GM21825 (cell line): ENCODE results near the gene MTAP.
A peak's percentile ranks its signal among the peaks of the same experiment; 100 is the strongest.

Experiments
- ATAC-seq: cut with Tn5 transposase; IDR thresholded peaks from one replicate; pipeline ENCODE4 v1.9.1; 2021; ENCODE audit warnings: mild to moderate bottlenecking, moderate library complexity; ENCODE audit not compliant: unreplicated experiment

Gene MTAP

DNA sequence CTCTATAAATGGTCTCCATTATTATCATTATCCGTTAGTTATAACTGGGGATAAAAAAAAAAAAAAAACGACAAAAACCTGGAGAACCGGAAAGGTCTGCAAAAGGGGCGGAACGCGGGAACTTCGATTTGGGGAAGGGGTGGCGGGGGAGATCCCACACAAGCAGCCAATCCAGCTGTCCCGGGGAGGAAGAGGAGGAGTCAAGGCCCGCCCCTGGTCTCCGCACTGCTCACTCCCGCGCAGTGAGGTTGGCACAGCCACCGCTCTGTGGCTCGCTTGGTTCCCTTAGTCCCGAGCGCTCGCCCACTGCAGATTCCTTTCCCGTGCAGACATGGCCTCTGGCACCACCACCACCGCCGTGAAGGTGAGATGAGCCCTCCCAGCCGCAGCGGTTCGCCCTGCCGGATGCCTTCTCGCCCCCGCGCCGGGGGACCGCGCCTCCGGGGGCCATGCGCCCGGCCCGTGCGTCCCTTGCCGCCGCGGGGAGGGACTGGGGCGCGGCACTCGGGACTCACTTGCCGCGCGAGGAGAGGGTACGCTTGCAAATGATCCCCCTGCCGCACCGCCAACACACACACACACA is at the start of gene MTAP:
Gene MTAP (plus strand): TSS at position 219 of the 583 bp plus-strand sequence. CDS start 113 bp downstream, at position 332.
- peak; percentile 87 for ATAC-seq

DNA sequence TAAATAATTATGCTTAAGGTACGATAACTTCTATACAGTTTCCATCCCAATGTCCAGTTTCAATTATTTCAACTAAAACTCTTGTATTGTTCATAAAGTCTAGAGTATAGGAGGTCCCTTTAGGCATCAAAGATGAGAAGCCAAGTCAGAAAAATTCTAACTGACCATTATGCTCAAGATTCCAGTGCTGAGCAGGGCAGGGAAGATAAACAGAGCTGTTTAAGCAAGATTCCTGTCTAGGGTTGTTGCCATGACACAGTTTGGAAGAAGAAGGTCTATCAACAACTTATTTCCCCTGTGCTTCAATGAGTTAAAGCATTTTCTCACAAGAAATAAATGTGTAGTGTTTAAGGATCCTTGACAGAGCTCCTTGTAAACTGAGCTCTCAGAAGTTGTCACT is 48.9 kb upstream of the MTAP start:
- no peak for ATAC-seq

DNA sequence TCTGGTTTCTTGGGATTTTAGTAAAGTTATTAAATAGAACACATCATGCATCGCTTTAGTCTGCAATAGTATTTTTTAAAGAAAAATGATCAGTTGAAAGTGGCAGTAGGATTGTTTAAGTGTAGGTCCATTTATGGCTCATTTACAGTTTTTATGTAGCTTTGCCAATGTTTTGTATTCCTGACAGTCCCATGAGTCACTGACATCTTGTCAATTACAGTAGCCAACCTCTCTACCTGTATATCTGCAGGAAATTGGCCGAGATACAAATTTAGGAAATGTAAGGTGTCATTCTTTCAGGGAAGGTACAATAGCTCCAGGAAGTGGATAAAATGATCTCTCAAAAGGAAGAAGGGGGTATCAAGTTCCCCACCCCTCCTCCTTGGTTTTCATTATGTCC is 47.7 kb upstream of the MTAP start:
- no peak for ATAC-seq

DNA sequence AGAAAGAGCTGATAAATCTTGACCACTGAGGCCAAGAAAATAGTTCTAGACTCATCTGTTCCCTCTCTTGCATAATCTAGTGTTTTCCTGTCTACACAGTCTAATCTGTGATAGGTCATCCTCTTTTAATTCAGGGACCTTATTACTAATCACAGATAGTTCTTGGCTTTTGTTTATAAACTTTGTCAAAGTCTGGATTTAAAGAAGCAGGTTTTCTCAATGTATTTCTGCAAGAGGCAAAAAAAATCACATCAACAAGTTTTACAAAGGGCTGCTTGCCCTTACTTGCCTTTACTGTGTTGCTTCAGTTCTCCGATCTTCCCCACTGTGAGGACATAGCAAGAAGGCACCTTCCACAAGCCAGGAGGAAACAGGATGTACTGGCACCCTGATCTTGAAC is 43.9 kb upstream of the MTAP start:
- no peak for ATAC-seq

DNA sequence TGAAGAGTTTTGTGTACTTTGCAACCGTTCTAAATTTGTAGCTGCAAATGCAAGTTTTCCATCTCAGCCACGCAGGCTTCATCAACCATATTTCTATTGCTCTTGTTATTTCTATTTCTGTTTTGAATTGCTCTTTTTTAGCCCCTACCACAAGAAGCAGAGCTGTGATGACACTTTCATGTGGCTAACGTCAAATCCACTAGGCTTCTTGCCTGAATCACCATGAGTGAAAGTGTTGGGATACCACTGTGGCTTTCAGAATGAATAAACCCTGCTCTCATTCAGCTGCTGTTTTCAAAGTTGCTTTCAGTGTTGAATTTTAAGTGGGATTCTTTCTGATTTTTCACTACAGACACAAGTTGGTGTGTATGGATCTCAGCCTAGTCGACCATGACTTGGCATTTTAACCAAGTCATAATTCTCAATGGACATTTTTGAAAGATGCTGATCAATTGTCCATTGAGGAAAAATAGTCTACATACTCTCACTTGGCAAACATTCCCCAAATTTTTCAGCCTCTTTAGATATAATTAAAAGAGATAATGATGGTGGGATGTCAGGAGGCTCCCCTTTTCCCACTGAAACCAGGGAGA is 41.0 kb upstream of the MTAP start:
- ATAC-seq = peak; percentile 80

- ATAC-seq = no peak
Observed at GRCh38 chr9:21762064-21762463, 40.4 kb upstream of the MTAP start.

- ATAC-seq = no peak
Observed at GRCh38 chr9:21764846-21765245, 37.6 kb upstream of the MTAP start.

GRCh38 chr9:21766096-21766495 is 36.3 kb upstream of the MTAP start:
- ATAC-seq = no peak

- ATAC-seq = no peak
Observed at GRCh38 chr9:21770871-21771560, 31.4 kb upstream of the MTAP start.

GRCh38 chr9:21777701-21778100 is 24.7 kb upstream of the MTAP start:
- no peak for ATAC-seq

GRCh38 chr9:21778304-21778703 is 24.1 kb upstream of the MTAP start:
- no peak for ATAC-seq

DNA sequence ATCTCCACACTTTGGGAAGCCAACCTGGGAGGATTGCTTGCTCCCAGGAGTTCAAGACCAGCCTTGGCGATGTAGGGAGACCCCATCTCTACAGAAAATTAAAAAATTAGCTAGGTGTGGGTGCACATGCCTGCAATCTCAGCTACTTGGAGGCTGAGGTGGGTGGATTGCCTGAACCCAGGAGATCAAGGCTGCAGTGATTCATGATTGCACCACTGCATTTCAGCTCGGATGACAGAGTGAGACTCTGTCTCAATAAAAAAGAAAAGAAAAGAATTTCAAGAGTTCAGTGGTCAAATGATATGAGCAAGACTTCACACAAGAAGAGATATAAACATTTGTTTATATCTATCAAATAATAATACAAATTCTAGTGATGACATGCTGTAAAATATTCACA is 23.0 kb upstream of the MTAP start:
- no peak for ATAC-seq

DNA sequence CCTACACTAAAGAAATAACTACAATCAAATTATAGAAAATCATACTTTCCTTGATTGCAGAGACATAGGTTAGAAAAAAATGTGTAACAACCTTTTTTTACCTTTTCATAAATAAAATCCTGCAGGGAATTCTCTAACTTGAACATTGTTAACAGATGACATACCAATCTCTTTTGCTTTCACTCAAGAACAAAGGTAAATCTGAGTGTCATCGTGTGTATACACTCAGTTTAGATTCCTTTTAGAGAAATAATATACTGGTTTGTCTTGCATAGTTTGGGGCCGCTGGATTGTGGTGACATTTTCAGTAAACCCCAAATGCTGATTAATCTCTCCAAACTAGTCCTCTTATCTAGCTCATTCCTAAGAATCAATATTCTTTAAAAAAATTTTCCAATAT is 20.8 kb upstream of the MTAP start:
- no peak for ATAC-seq

- no peak for ATAC-seq
Observed at GRCh38 chr9:21782205-21782604, 20.2 kb upstream of the MTAP start.

DNA sequence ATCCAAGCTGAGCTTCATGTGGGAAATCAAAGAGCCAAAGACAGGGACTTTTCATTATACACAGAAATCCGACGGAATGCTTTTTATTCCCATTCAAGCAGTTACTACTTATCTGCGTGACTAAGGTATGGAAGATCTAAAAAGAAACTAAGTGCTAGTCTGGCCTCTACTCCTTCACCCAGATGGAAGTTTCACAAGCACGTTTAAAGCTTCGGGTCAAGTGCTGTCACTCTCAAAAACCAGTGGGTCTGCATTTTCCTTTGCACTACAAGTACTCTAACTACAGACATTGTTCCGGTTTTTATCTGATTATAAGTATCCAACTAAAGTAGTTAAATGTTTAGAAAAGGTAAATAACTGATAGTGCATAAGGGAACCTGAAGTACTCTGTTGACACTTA is 13.7 kb upstream of the MTAP start:
- no peak for ATAC-seq

GRCh38 chr9:21789541-21790037 is 12.8 kb upstream of the MTAP start:
- peak; percentile 94 for ATAC-seq

GRCh38 chr9:21795483-21795882 is 7.0 kb upstream of the MTAP start:
- ATAC-seq = no peak

- ATAC-seq = no peak
Observed at GRCh38 chr9:21796768-21797167, 5.7 kb upstream of the MTAP start.

GRCh38 chr9:21800931-21801682 is 1.3 kb upstream of the MTAP start:
- no peak for ATAC-seq

DNA sequence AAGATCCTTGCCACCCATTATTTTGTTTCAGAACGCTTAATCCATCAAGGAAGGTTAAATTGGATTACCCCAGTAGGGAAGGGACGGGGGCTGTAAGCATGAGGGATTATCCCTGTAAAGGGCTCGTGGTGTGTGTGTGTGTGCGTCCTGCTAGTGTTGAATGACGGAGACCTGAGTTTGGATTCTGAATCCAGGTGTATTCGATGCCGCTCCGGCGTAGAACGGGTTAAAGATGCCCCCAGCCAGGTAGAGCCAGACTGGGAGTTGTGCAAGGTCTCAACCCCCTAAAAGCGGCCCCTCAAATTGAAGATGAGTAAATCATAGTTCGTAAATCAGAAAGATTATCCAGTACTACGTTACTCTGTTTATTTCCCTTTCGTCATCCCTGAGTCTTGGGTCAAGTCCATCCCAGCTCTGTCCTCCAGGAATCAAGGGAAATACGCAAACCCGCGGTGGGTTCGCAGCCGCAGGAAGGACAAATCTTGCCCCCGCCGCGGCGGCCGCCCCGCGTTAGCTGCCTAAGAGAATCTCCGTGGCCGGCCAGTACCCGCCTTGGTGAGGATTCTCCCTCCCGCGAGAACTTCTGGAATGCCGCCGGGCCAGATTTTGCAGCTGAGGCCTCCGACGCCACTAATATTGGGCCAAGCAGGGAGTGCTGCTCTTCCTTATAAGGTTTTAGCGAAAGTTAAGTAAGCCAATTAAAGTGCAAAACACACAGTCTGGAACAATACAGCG is 586 bp upstream of the MTAP start:
- ATAC-seq = peak; percentile 4

GRCh38 chr9:21803649-21804048 is 1.2 kb downstream of the MTAP start:
- ATAC-seq = no peak
